GM19025 (cell line): Measurements from ENCODE around the gene TTC34.
"Not testable (repeated sequence)": the region's sequence is repeated elsewhere in the genome, so short reads cannot be mapped to it uniquely, and the experiment has no call there.

Experiments used
- ATAC-seq: cut with Tn5 transposase; IDR thresholded peaks from one replicate; pipeline ENCODE4 v1.9.1; 2021; ENCODE audit warnings: mild to moderate bottlenecking, low read depth, moderate library complexity; ENCODE audit not compliant: unreplicated experiment

Gene TTC34

GRCh38 chr1:2799811-2800663 lies 1.5 kb downstream of the TTC34 start:
- no peak for ATAC-seq

DNA sequence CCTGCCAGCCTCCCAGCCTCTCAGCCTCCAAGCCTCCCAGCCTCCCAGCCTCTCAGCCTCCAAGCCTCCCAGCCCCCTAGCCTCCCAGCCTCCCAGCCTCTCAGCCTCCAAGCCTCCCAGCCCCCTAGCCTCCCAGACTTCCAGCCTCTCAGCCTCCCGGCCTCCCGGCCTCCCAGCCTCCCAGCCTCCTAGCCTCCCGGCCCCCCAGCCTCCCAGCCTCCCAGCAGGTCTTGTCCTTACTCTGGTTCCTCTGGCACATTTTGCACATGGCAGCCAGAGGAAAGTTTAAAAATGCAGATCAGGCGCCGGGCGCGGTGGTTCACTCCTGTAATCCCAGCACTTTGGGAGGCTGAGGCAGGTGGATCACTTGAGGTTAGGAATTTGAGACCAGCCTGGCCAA lies 2.5 kb downstream of the TTC34 start:
- ATAC-seq: not testable (repeated sequence)

DNA sequence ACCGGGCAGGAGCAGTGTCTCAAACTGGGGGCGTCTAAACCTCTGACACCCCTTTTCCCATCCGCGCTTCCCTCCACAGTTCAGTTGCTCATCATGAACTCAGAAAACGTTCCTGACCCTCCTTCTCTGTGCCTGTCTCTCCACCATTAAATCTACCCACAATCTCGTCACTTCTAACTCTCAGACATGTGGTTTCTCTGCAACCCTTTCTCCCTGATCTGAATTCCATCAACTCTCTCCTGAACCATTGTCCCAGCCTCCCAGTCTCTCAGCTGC lies 3.8 kb downstream of the TTC34 start:
- ATAC-seq: no peak

DNA sequence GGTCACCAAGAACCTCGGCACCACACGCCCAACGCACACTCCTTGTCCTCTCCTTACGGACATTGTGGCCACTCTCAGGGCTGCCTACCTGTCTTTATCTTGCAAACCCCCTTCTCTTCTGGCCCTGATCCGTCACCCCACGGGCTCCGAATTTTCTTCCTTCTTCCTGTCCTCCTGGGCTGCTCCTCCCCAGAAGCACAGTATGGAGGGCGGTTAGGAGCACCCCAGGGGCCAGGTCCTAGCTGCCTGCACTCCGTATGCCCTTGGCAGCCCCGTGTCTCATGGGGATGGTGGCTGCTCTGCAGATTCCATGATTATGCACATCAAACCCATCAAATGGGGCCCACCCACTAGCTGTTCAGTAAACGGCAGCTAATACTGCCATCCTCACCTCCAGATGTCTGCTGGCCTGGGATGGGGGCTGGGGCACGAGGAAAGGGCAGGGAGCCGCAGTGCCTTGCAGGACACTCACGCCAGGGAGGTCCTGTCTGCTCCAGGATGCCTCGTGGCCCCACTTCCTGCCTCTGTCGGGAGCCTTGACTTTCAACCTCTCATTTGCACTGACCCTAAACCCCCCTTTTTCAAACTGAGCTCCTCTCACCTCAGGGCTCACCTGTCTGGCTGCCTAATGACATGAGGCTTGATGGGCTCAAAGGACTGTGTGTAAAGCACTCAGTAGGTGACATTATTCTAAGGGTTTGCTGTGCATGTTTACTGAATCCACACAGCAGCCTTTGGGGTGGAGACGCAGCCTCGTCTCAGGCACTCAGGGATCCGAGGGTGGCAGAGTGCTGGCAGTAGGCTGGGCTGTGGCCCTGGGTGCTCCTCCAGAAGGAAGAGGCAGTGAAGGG lies 4.4 kb downstream of the TTC34 start:
- no peak for ATAC-seq

- no peak for ATAC-seq
Observed at GRCh38 chr1:2795926-2796325, 5.6 kb downstream of the TTC34 start.

GRCh38 chr1:2791027-2791760 lies 10.3 kb downstream of the TTC34 start:
- no peak for ATAC-seq

- ATAC-seq: no peak
Observed at GRCh38 chr1:2789986-2790581, 11.4 kb downstream of the TTC34 start.

- ATAC-seq: no peak
Observed at GRCh38 chr1:2789164-2789985, 12.1 kb downstream of the TTC34 start.

DNA sequence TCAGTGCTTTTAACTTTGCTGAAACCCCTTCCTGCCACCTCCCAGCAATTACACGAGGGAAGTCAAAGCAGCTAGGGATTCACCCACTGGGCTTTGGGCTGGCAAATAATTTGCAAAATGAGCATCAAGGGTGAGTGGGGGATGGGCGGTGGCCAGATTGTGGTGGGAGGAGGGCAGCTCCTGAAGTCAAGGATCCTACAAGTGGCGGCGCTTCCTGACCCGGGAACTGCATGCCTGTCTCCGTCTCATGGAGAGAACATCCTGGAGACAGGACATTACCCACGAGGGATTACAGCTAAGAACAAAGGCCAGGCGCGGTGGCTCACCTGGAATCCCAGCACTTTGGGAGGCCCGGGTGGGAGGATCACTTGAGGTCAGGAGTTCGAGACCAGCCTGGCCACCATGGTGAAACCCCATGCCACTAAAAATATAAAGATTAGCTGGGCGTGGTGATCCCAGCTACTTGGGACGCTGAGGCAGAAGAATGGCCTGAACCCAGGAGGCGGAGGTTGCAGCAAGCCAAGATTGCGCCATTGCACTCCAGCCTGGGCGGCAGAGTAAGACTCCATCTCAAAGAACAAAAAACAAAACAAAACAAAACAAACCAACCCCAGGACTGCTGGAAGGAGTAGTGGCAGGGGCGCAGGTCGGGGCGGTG lies 12.9 kb downstream of the TTC34 start:
- no peak for ATAC-seq

DNA sequence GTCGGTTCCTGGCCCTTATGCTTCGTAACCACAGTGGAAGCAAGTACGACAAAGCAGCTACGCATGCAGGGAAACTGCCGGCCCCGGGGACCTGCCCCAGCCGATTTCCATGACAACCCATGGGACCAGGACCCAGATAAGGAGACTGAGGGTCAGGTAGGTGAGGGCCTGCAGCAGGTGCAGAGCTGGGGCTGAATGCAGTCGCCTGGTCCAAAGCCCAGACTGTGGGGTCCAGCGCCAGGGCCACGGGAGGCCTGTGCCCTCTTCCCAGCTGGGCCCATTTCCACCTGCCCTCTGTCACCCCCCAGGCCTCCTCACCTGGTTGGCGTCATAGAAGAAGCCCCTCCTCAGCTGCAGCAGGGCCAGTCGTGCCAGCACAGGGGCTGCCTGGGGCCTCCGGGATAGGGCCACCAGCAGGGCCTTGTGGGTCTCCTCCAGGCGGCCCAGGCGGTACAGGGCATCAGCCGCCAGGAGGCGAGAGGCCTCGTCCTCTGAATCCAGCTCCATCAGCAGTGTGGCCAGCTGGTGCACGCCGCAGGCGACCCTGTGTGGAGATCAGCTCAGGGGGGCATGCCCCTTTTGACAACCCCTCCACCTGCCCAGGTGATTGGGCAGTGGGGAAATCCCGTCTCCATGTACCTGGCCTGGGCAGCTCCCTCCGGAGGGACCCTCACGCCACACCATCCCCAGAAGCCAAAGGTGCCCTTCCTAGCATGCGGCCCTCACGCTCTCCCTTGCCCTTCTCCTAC lies 14.2 kb downstream of the TTC34 start:
- ATAC-seq: no peak

DNA sequence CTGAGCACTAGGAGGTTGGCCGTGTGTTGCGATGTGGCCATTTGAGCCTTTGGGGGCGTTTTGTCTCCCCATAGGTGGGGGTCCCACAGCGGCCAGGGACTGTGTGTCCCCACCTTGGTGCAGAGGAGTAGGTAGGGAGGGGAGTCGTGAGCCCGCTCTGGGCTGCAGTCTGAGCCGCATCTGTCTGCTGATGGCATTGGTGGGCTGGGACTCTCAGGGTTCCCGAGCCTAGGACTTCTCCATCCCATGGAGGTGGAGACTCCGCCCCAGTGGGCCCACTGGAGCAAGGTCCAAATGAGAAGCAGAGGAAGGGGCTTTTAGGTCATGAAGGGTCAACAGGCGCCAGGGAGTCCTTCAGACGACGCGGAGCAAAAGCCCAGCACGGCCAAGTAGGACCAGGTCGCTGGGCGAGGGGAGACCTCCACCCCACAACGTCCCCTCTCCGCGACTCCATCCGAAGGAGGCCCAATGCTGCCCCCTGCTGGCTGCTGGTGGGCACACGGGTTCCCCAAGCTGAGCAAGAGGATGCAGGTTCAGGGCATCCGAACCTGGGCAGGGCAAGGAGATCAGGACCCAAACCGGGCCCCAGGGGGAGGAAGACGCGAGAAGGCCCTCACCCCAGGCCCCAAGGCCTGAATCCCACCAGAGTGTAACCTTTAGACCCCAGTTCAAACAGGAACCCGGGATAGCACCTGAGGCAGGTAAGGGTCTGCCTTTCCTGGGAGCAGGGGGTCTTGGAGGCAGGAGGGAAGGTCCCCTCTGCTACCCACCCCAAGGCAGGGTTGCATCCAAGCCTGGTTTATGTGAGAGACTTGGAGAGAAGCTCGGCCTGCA lies 14.9 kb downstream of the TTC34 start:
- no peak for ATAC-seq

GRCh38 chr1:2785631-2786328 lies 15.7 kb downstream of the TTC34 start:
- ATAC-seq: no peak

GRCh38 chr1:2784854-2785630 lies 16.5 kb downstream of the TTC34 start:
- no peak for ATAC-seq

GRCh38 chr1:2783435-2784397 lies 17.8 kb downstream of the TTC34 start:
- ATAC-seq: no peak

GRCh38 chr1:2783069-2783434 lies 18.4 kb downstream of the TTC34 start:
- no peak for ATAC-seq
